ENCODE results near the gene MCCC1. TPM values are rescaled to one million over a fixed set of nuclear protein-coding genes. Genes with fewer than 3 reads are reported as not detected.
"Not testable (repeated sequence)": the region's sequence is repeated elsewhere in the genome, so short reads cannot be mapped to it uniquely, and the experiment has no call there.

Gene MCCC1
- total RNA-seq, 2 experiments from 2014 or later: 30.8 to 44.7 TPM

DNA sequence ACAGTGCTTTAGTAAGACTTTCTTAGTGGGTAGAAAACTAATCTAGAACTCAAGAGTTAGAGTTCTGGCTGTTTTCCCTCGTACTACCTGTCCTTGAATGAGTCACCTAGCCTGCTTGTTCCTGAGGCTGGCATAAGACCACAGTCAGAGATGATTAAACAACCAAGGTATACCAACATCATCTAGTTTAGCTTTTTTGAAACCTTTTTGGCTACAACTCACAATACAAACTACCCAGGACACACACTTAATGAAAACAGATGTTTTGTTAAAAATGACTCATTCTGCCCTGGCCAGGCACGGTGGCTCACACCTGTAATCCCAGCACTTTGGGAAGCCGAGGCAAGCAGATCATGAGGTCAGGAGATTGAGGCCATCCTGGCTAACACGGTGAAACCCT, 4.6 kb downstream of the MCCC1 start:
- Mint-ChIP-seq H3K36me3 (peaks cover 39% of the 10 kb centered on the region), H3K27ac (no peak overlapping the region), H3K27me3 (no peaks in the 10 kb centered on the region), H3K9me3 (ENCODE audit: low read depth) (no peaks in the 10 kb centered on the region), H3K4me3 (no peak overlapping the region), H3K4me1 (peaks cover 33% of the 10 kb centered on the region)
- no peak for ATAC-seq
- DNase-seq: no peak
- CTCF ChIA-PET: interaction anchor here (1.9 to 2.1 kb wide), 2 partner anchors 9 to 288 kb away, joined by 4 to 5 read pairs; no protein-coding TSS in a partner anchor

DNA sequence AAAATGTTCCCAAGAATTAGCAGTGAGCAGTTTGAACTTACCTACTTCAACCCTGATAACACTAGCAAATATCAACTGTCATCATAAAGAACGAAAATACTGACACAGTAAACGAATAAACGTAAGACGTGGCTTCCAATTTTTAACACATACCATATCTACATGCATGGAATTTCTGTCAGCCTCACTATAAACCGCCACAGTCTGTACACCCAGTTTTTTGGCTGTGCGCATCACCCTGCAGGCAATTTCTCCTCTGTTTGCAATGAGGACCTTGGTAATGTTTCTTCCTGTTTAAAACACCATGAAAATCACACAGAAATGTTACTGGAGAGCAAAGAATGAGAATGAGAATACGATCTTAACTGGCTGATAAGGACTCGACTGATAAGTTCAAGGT, 7.0 kb downstream of the MCCC1 start:
- H3K4me3 Mint-ChIP-seq: no peak overlapping the region
- H3K36me3 Mint-ChIP-seq: peaks cover 43% of the 10 kb centered on the region
- H3K9me3 Mint-ChIP-seq (ENCODE audit: low read depth): no peaks in the 10 kb centered on the region
- ATAC-seq (no peak), DNase-seq (no peak)
- no peaks in the 10 kb centered on the region for H3K27me3 Mint-ChIP-seq
- H3K4me1 Mint-ChIP-seq: peaks cover 18% of the 10 kb centered on the region
- CTCF ChIA-PET: no interaction called here
- H3K27ac Mint-ChIP-seq: no peak overlapping the region

DNA sequence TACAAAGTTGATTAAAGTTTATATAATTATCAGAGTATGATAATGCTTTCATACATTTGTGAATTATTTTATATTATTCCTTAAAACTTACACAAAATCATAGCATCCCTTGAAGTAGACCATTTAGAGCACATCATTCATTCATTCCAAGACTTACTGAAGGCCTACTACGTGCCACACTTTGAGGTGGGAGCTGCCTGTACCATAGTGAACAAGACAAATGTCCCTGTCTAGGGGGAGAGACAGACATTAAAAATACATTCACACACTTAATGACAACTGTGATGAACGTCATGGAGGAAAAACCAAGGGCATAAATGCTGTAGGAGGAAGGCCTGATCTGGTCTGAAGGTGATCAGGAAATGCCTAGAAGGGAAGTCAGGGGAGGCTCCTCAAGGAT, 12.1 kb downstream of the MCCC1 start:
- CTCF ChIA-PET: interaction anchor here (0.6 to 3.6 kb wide), 3 partner anchors 11 to 177 kb away, joined by 3 to 16 read pairs (median 5); no protein-coding TSS in a partner anchor
- ATAC-seq (no peak), DNase-seq (no peak)
- H3K36me3 Mint-ChIP-seq: peaks cover 49% of the 10 kb centered on the region
- peaks cover 7% of the 10 kb centered on the region for H3K4me1 Mint-ChIP-seq
- no peaks in the 10 kb centered on the region for H3K9me3 Mint-ChIP-seq (ENCODE audit: low read depth)
- no peak overlapping the region for H3K27ac Mint-ChIP-seq
- no peak overlapping the region for H3K4me3 Mint-ChIP-seq
- H3K27me3 Mint-ChIP-seq: no peaks in the 10 kb centered on the region

DNA sequence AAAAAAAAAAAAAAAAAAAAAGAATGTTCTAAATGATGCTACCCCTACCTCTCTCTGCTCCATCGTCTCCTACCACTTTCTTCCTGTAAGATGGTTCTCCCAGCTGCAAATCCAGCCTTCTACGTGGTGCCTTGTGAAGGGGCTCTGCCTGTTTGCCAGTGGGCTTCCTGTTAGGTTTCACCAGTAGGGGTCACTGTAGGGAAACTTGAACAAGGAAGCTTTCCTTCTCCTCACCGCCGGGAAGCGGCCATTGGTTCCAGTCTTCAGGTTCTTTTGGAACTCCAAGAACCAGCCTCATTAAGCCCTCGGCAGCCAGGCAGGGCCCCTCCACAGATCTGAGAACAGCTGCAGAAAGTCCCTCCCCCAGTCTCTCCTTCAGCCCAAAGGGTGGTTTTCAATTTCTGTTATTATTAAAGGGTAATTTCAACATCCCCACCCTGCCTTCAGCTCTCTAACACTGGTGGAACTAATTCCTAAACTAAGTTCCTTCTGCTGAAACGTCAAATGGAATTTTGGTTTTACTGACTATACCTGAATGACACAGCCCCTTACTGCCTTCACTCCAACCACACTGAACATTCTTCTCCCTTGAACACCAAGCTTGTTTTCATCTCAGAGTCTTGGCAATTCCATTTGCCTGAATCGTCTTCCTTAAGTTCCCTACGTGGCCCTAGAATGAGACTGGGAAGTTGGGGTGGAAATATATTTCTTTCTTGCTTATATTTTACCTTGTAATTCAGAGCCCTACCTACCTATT, 13.5 kb downstream of the MCCC1 start:
- peaks cover 12% of the 10 kb centered on the region for H3K4me1 Mint-ChIP-seq
- peak; percentile 42 for ATAC-seq
- no peaks in the 10 kb centered on the region for H3K9me3 Mint-ChIP-seq (ENCODE audit: low read depth)
- peak; percentile 47 for DNase-seq
- peak overlapping the region; percentile 17 for H3K27ac Mint-ChIP-seq
- CTCF ChIA-PET: interaction anchor here (0.5 to 3.6 kb wide), 13 partner anchors 9 to 176 kb away, joined by 3 to 16 read pairs (median 3); partner anchors contain the start of gene MCCC1
- H3K4me3 Mint-ChIP-seq: no peak overlapping the region
- no peaks in the 10 kb centered on the region for H3K27me3 Mint-ChIP-seq
- H3K36me3 Mint-ChIP-seq: peaks cover 54% of the 10 kb centered on the region

DNA sequence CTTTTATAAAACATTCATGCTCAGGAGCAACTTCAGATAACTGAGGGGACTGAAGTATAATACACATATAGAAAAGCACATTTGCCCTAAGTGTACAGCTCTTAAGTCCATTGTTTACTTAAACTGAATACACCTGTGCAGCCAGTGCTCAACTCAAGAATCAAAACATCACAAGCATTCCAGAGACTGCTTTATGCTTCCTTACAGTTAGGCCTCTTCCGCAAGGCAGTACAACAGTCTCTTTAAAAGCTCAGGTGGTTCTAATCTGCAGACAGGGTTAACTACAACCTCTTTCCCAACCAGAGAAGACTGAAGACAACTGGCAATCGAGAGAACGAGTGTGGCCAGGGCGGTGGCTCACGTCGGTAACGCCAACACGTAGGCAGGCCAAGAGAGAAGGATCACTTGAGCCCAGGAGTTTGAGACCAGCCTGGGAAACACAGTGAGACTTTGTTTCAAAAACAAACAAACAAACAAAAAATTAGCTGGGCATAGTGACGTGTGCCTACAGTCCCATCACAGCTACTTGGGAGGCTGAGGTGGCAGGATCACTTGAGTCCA, 16.9 kb downstream of the MCCC1 start:
- H3K9me3 Mint-ChIP-seq (ENCODE audit: low read depth): peaks cover 13% of the 10 kb centered on the region
- no peak overlapping the region for H3K4me3 Mint-ChIP-seq
- H3K27ac Mint-ChIP-seq: no peak overlapping the region
- no peaks in the 10 kb centered on the region for H3K27me3 Mint-ChIP-seq
- CTCF ChIA-PET: interaction anchor here (0.6 to 2.0 kb wide), 4 partner anchors 13 to 560 kb away, joined by 3 to 4 read pairs (median 4); no protein-coding TSS in a partner anchor
- peaks cover 71% of the 10 kb centered on the region for H3K36me3 Mint-ChIP-seq
- DNase-seq (no peak), ATAC-seq (no peak)
- peaks cover 12% of the 10 kb centered on the region for H3K4me1 Mint-ChIP-seq

DNA sequence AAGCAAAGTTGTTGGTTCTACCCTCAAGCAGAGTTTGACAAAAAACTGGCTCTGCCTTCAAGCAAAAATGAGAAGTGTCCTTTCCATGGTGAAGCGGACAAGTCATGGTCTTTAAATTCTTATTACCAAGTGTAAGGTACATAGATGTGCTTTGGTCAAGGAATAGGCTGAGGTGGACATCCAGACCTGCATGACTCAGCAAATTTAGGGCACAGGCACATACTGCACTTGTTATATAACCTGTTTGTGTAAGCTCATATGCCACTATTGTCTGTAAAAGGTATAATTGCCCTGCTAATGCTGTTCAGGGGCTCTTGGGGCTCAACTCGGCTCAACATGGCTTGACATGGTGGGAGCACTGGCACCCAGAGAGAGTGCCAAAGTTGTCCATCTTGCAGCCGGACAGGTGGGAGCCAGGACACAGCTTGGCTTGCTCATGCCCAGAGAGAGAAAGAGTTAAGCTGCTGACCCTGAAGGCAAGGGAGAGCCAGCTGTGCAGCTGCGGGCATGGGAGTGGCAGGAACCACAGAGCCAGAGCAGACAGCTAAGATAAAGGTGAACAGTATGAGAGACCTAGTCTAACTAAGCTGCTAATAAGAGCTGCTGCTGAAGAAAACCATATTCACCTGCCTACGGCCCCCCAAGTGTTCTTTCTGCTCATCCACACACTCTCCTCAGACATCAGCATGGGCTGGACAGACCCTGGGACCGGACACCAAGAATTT, 17.7 kb downstream of the MCCC1 start:
- Mint-ChIP-seq H3K27ac (no peak overlapping the region), H3K9me3 (ENCODE audit: low read depth) (peaks cover 13% of the 10 kb centered on the region), H3K4me3 (no peak overlapping the region), H3K4me1 (peaks cover 12% of the 10 kb centered on the region), H3K27me3 (no peaks in the 10 kb centered on the region), H3K36me3 (peaks cover 76% of the 10 kb centered on the region)
- CTCF ChIA-PET: interaction anchor here (0.5 to 2.0 kb wide), 4 partner anchors 14 to 371 kb away, joined by 3 to 4 read pairs (median 4); no protein-coding TSS in a partner anchor
- DNase-seq (no peak), ATAC-seq (no peak)

DNA sequence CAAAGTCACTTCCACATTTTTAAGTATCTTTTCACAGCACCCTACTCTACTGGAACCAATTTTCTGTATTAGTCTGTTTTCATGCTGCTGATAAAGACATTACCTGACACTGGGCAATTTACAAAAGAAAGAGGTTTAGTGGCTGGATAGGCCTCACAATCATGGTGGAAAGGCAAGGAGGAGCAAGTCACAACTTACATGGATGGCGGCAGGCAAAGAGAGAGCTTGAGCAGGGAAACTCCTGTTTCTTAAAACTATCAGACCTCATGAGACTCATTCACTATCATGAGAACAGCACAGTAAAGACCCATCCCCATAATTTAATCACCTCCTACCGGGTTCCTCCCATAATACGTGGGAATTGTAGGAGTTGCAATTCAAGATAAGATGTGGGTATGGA, 18.7 kb downstream of the MCCC1 start:
- ATAC-seq (no peak), DNase-seq (no peak)
- H3K36me3 Mint-ChIP-seq: peaks cover 78% of the 10 kb centered on the region
- CTCF ChIA-PET: no interaction called here
- H3K27me3 Mint-ChIP-seq: no peaks in the 10 kb centered on the region
- H3K9me3 Mint-ChIP-seq (ENCODE audit: low read depth): peaks cover 13% of the 10 kb centered on the region
- H3K27ac Mint-ChIP-seq: no peak overlapping the region
- H3K4me1 Mint-ChIP-seq: peaks cover 11% of the 10 kb centered on the region
- no peak overlapping the region for H3K4me3 Mint-ChIP-seq

DNA sequence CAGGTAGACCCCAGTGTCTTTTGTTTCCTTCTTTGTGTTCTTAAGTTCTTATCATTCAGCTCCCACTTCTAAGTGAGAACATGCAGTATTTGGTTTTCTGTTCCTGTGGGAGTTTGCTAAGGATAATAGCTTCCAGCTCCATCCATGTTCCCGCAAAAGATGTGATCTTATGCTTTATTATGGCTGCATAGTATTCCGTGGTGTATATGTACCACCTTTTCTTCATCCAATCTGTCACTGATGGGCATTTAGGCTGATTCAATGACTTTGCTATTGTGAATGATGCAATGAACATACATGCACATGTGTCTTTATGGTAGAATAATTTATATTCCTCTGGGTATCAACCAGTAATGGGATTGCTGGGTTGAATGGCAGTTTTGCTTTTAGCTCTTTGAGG, 24.4 kb downstream of the MCCC1 start:
- no peak overlapping the region for H3K27ac Mint-ChIP-seq
- H3K27me3 Mint-ChIP-seq: no peaks in the 10 kb centered on the region
- H3K9me3 Mint-ChIP-seq (ENCODE audit: low read depth): peaks cover 10% of the 10 kb centered on the region
- H3K36me3 Mint-ChIP-seq: peaks cover 63% of the 10 kb centered on the region
- no peak for ATAC-seq
- H3K4me1 Mint-ChIP-seq: peaks cover 3% of the 10 kb centered on the region
- no peak for DNase-seq
- CTCF ChIA-PET: no interaction called here
- H3K4me3 Mint-ChIP-seq: no peak overlapping the region

DNA sequence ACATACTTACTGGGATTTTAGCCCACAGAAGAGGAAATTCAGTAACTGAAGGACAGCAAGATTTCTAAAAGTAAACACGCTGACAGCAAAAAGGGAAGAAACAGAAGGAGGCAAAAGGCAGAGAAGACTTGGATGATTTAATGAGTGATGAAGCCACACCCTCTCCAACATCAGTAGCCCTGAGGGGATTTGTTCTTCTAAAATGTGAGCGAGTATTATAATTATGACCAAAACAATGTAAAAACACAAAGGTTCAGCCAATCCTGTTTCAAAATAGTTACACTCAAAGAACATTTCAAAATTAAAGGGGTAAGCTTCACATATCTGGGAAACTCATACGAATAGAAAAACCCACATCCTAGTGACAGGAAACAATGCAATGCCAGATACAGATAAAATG, 25.0 kb downstream of the MCCC1 start:
- DNase-seq (no peak), ATAC-seq (no peak)
- CTCF ChIA-PET: no interaction called here
- Mint-ChIP-seq H3K9me3 (ENCODE audit: low read depth) (peaks cover 10% of the 10 kb centered on the region), H3K27me3 (no peaks in the 10 kb centered on the region), H3K27ac (no peak overlapping the region), H3K36me3 (peaks cover 58% of the 10 kb centered on the region), H3K4me3 (no peak overlapping the region), H3K4me1 (peaks cover 3% of the 10 kb centered on the region)

DNA sequence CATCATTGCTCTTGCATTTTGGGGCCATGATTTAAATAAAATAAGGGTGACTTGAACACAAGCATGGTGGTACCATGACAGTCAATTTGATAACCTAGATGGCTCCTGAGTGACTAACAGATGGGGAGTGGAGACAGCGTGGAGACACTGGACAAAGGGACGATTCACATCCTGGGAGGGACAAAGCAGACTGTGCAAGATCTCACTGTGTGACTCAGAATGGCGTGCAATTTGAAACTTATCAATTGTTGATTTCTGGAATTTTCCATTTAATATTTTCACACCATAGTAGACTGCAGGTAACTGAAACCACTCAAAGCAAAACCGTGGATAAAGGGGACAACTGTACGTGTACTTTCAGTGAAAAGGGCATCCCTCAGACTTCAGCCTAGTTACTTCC, 25.5 kb downstream of the MCCC1 start:
- ATAC-seq: no peak
- no peak overlapping the region for H3K27ac Mint-ChIP-seq
- DNase-seq: no peak
- peaks cover 7% of the 10 kb centered on the region for H3K9me3 Mint-ChIP-seq (ENCODE audit: low read depth)
- H3K4me1 Mint-ChIP-seq: peaks cover 3% of the 10 kb centered on the region
- CTCF ChIA-PET: no interaction called here
- no peak overlapping the region for H3K4me3 Mint-ChIP-seq
- no peaks in the 10 kb centered on the region for H3K27me3 Mint-ChIP-seq
- H3K36me3 Mint-ChIP-seq: peaks cover 56% of the 10 kb centered on the region

DNA sequence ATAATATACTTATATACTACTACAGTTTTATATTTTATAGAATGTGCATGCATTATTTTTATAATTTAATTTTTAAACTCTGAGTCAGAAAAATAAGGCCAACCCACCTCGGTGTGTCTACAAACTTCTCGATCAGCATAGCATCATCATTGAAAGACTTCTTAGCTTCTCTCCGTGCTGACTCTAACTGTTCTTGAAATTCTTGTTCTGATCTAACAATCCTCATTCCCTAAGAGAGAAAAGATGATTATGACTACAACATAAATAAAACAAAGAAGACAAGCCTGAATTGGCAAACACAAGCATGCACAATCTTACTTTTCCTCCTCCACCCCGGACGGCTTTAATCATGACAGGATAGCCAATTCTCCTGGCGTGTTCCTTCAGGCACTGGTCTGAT, 28.4 kb downstream of the MCCC1 start:
- DNase-seq: no peak
- CTCF ChIA-PET: no interaction called here
- H3K4me3 Mint-ChIP-seq: no peak overlapping the region
- ATAC-seq: no peak
- peaks cover 3% of the 10 kb centered on the region for H3K4me1 Mint-ChIP-seq
- H3K27me3 Mint-ChIP-seq: no peaks in the 10 kb centered on the region
- H3K9me3 Mint-ChIP-seq (ENCODE audit: low read depth): peaks cover 5% of the 10 kb centered on the region
- H3K27ac Mint-ChIP-seq: no peak overlapping the region
- peaks cover 50% of the 10 kb centered on the region for H3K36me3 Mint-ChIP-seq

DNA sequence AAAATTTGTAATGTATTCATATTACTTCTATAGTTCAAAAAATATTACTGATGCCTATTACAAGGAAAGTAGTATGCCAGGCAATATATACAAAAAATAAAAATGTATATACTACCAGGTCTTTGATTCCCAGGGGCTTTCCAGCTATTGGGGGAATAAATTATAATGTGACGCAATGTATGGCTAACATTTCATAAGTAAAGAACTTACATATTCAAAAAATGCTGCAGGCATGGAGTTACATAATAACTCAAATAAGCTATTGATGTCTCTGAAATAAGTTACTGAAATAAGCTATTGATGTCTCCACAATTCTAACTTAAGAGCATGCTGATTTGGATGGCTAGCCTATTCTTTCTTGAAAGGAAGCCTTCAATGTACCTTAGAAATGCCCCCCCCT, 30.2 kb downstream of the MCCC1 start:
- no peak overlapping the region for H3K4me3 Mint-ChIP-seq
- peaks cover 45% of the 10 kb centered on the region for H3K36me3 Mint-ChIP-seq
- H3K4me1 Mint-ChIP-seq: no peaks in the 10 kb centered on the region
- peaks cover 4% of the 10 kb centered on the region for H3K9me3 Mint-ChIP-seq (ENCODE audit: low read depth)
- H3K27me3 Mint-ChIP-seq: no peaks in the 10 kb centered on the region
- DNase-seq (no peak), ATAC-seq (no peak)
- CTCF ChIA-PET: interaction anchor here (2.2 kb wide), 1 partner anchor 16 kb away, joined by 6 read pairs; no protein-coding TSS in a partner anchor
- no peak overlapping the region for H3K27ac Mint-ChIP-seq

DNA sequence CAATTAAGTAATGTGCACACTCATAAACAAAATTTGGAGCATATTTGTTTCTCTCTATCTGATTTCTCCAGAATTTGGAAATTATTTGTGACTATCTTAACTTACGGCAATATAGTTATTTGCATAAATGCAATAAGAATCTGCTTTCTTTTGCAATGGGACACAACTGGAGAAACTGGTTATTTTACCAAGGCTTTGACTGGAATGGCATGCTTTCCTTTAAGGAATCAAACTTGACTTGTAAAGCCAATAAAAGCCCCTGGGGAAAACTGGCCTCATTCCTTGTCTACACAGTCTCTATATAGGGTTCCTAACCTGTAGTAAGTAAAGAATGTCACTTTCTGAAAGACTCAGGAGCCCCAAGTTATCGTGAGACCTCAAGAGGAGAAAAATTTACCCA, 32.4 kb downstream of the MCCC1 start:
- peaks cover 53% of the 10 kb centered on the region for H3K36me3 Mint-ChIP-seq

More for the DNA sequence above, 32.4 kb downstream of the MCCC1 start:
- H3K4me3 Mint-ChIP-seq; H3K27me3 Mint-ChIP-seq; DNase-seq; ATAC-seq; H3K9me3 Mint-ChIP-seq (ENCODE audit: low read depth); H3K4me1 Mint-ChIP-seq; H3K27ac Mint-ChIP-seq: not testable (repeated sequence)
- CTCF ChIA-PET: interaction anchor here (0.7 kb wide), 1 partner anchor 157 kb away, joined by 3 read pairs; no protein-coding TSS in a partner anchor

Data from activated CD8-positive, alpha-beta memory T cell treated with anti-CD3 and anti-CD28 coated beads, Interleukin-2, amount 10 ng/mL, durations not matched to agents 7 days and 5 days (primary cell).